ENCODE data around the gene NUDT4. TPM values are rescaled to one million over a fixed set of nuclear protein-coding genes. Genes with fewer than 3 reads are reported as not detected.

NUDT4 gene
- total RNA-seq, result 10 to 100 TPM; 30.3 to 32.8 TPM

- H3K4me3 Mint-ChIP-seq, result peak within 1 kb of the TSS; percentile 98
- ATAC-seq (peak; percentile 94 to 95), DNase-seq (ENCODE audit: low spot score) (peak; percentile 95)
- peaks cover 36 to 45% of the 10 kb centered on the region in 2 donors for H3K4me1 Mint-ChIP-seq (ENCODE audit: low read depth in 2 of 2)
- peaks cover 0 to 9% of the 10 kb centered on the region in 2 donors for H3K27me3 Mint-ChIP-seq
- H3K27ac Mint-ChIP-seq, result peak within 1 kb of the TSS; percentile 97 to 98
- no peaks in the 10 kb centered on the region for H3K36me3 Mint-ChIP-seq
- H3K9me3 Mint-ChIP-seq, result no peaks in the 10 kb centered on the region
Measured at GRCh38 chr12:93377252-93378195, at the start of gene NUDT4. Gene NUDT4 (plus strand): TSS chr12:93377925. CDS start chr12:93378323, 398 bp downstream.

DNA sequence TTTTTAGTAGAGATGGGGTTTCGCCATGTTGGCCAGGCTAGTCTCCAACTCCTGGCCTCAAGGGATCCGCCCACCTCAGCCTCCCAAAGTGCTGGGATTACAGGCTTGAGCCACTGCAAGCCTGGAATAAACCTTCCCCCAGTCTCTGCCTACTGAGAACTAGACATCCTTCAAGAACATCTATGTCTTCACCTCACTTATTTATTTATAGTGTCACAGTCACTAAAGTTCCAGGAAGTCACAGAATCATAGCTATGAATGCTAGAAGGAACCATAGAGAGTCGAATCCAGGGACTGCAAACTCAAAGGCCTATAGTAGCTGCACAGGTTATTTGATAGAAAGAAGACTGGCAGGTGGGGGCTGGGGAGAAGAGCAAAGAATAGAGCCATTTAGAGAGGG, 44.7 kb upstream of the NUDT4 start:
- no peak overlapping the region for H3K4me3 Mint-ChIP-seq
- H3K27me3 Mint-ChIP-seq, result peaks cover 2 to 8% of the 10 kb centered on the region in 2 donors
- H3K27ac Mint-ChIP-seq, result no peak overlapping the region
- ATAC-seq (no peak), DNase-seq (ENCODE audit: low spot score) (no peak)
- no peaks in the 10 kb centered on the region for H3K36me3 Mint-ChIP-seq
- no peaks in the 10 kb centered on the region for H3K9me3 Mint-ChIP-seq
- H3K4me1 Mint-ChIP-seq (ENCODE audit: low read depth in 2 of 2), result no peaks in the 10 kb centered on the region

GRCh38 chr12:93333828-93334227, 43.9 kb upstream of the NUDT4 start:
- Mint-ChIP-seq H3K27me3 (peaks cover 2 to 8% of the 10 kb centered on the region in 2 donors), H3K27ac (no peak overlapping the region), H3K36me3 (no peaks in the 10 kb centered on the region), H3K4me1 (ENCODE audit: low read depth in 2 of 2) (no peaks in the 10 kb centered on the region), H3K9me3 (no peaks in the 10 kb centered on the region), H3K4me3 (no peak overlapping the region)
- DNase-seq (ENCODE audit: low spot score), result no peak
- ATAC-seq, result no peak

DNA sequence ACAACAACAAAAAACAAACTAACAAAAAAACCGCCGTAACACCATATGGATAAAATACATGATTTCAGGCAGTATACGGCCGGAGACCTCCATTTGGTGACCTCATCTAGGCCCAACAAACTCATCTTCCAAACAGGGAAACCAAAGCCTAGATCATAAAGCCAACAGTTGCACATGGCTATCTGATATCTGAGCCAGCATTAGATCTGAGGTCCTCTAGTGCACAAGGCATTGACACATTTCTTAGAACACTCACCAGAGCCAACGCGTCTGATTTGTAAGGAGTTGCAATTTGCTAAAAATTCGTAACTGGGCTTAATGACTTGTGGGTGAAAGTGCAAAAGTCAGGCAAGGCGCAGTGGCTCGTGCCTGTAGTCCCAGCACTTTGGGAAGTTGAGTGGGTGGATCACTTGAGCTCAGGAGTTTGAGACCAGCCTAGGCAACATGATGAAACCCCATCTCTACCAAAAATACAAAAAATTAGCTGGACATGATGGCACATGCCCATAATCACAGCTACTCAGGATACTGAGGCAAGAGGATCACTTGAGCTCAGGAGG, 42.0 kb upstream of the NUDT4 start:
- Mint-ChIP-seq H3K4me1 (ENCODE audit: low read depth in 2 of 2) (no peaks in the 10 kb centered on the region), H3K9me3 (no peaks in the 10 kb centered on the region), H3K27me3 (peaks cover 2 to 7% of the 10 kb centered on the region in 2 donors), H3K4me3 (no peak overlapping the region), H3K36me3 (no peaks in the 10 kb centered on the region), H3K27ac (no peak overlapping the region)
- ATAC-seq (no peak), DNase-seq (ENCODE audit: low spot score) (no peak)

- DNase-seq (ENCODE audit: low spot score) (no peak), ATAC-seq (no peak)
- Mint-ChIP-seq H3K4me1 (ENCODE audit: low read depth in 2 of 2) (no peaks in the 10 kb centered on the region), H3K9me3 (no peaks in the 10 kb centered on the region), H3K4me3 (no peak overlapping the region), H3K27me3 (peaks cover 0 to under 1% of the 10 kb centered on the region in 2 donors), H3K27ac (no peak overlapping the region), H3K36me3 (no peaks in the 10 kb centered on the region)
Measured at GRCh38 chr12:93336291-93336741, 41.4 kb upstream of the NUDT4 start.

- no peaks in the 10 kb centered on the region for H3K36me3 Mint-ChIP-seq
- no peaks in the 10 kb centered on the region for H3K9me3 Mint-ChIP-seq
- no peak overlapping the region for H3K4me3 Mint-ChIP-seq
- DNase-seq (ENCODE audit: low spot score) (no peak), ATAC-seq (no peak)
- H3K27ac Mint-ChIP-seq, result no peak overlapping the region
- no peaks in the 10 kb centered on the region for H3K4me1 Mint-ChIP-seq (ENCODE audit: low read depth in 2 of 2)
- no peaks in the 10 kb centered on the region for H3K27me3 Mint-ChIP-seq
Measured at GRCh38 chr12:93338598-93338997, 39.1 kb upstream of the NUDT4 start.

DNA sequence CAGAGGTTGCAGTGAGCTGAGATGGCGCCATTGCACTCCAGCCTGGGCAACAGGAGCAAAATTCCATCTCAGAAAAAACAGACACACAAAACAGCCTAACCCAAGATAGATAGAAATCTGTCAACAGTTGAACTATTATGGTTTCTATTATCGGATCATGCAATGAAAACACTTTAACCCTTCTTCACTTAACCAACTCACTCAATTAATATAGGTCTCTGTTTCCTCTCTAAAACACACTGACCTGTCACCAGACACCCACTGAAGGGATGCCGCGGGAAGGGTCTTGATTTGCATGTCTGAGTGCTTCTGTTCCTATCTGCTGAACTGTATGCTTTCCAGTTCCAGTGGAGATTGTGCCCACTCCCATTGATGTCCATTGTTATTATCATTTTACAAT, 38.0 kb upstream of the NUDT4 start:
- ATAC-seq, result no peak
- Mint-ChIP-seq H3K27ac (no peak overlapping the region), H3K4me1 (ENCODE audit: low read depth in 2 of 2) (no peaks in the 10 kb centered on the region), H3K36me3 (no peaks in the 10 kb centered on the region), H3K27me3 (no peaks in the 10 kb centered on the region), H3K4me3 (no peak overlapping the region), H3K9me3 (no peaks in the 10 kb centered on the region)
- DNase-seq (ENCODE audit: low spot score), result no peak

DNA sequence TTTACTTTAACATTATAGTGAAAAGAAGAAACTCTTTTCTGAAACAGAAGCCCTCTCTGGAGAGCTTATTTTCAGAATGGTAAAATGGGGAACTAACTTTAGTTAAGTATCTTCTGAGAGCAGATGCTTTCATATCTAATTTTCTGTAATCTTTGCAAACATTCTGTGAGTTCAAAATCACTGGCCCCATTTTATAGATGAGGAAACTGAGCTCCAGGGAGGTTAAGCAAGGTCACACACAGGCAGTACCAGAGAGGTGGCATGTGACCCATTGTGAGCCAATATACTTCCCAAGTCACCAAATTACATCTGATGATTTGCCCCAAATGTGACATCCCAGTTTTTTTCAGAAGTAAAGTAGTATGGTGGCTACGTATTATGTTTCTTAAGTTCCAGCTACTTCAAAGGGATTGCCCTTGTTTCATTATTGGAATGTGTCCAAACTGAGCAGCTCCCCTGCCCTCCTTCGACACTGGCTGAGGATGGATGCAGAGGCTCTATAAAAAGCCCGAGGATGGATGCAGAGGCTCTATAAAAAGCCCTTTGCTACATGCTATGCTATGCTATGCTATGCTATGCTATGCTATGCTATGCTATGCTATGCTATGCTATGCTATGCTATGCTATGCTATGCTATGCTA, 36.2 kb upstream of the NUDT4 start:
- peak in 1 of 2 donors; percentile 24 for ATAC-seq

GRCh38 chr12:93347054-93347785, 30.5 kb upstream of the NUDT4 start:
- no peak overlapping the region for H3K4me3 Mint-ChIP-seq
- peaks cover 4% of the 10 kb centered on the region in 2 donors for H3K27me3 Mint-ChIP-seq
- H3K9me3 Mint-ChIP-seq, result no peaks in the 10 kb centered on the region

More for the DNA sequence above, 36.2 kb upstream of the NUDT4 start:
- no peaks in the 10 kb centered on the region for H3K9me3 Mint-ChIP-seq
- H3K27me3 Mint-ChIP-seq, result peaks cover 0 to 3% of the 10 kb centered on the region in 2 donors
- no peak overlapping the region for H3K27ac Mint-ChIP-seq
- H3K36me3 Mint-ChIP-seq, result no peaks in the 10 kb centered on the region
- H3K4me3 Mint-ChIP-seq, result no peak overlapping the region
- H3K4me1 Mint-ChIP-seq (ENCODE audit: low read depth in 2 of 2), result no peaks in the 10 kb centered on the region
- DNase-seq (ENCODE audit: low spot score), result no peak

DNA sequence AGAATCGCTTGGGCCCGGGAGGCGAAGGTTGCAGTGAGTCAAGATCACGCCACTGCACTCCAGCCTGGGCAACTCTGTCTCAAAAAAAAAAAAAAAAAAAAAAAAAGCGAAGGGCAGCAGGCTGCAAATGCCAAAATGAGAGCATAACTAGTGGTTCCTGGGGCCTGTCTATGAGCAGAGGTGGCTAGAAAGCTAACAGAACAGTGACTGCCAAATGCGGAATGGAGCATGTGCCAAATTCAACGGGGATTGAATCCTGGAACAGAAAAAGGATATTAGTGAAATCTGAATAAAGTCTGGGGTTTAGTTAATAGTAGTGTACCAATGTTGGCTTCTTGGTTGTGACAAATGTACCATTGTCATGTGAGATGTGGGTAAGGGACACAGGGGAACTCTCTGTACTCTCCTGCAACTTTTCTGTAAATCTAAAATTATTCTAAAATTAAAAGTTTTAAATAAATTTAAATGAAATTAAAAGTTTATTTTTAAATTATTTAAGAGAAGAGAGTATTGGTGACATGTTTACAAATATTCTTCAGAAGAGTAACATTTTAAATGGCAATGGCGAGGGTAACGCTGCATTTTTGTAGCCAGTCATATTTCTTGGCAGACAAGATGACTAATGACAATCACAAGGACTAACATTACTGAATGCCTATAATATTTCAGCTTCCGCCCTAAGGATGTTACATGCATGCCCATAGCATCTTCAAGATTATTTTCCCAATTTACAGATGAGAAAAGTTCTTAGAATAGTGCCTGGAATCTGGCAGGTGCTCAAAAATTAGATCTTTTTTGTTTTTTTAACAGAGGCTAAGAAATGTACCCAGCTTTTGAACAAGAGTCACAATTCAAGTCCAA, 28.9 kb upstream of the NUDT4 start:
- Mint-ChIP-seq H3K27ac (no peak overlapping the region), H3K9me3 (no peaks in the 10 kb centered on the region), H3K4me1 (ENCODE audit: low read depth in 2 of 2) (no peaks in the 10 kb centered on the region), H3K36me3 (no peaks in the 10 kb centered on the region), H3K27me3 (peaks cover 8 to 9% of the 10 kb centered on the region in 2 donors), H3K4me3 (no peak overlapping the region)
- ATAC-seq (no peak), DNase-seq (ENCODE audit: low spot score) (no peak)

More at GRCh38 chr12:93347054-93347785, 30.5 kb upstream of the NUDT4 start:
- Mint-ChIP-seq H3K4me1 (ENCODE audit: low read depth in 2 of 2) (no peaks in the 10 kb centered on the region), H3K36me3 (no peaks in the 10 kb centered on the region), H3K27ac (no peak overlapping the region)
- no peak for ATAC-seq
- no peak for DNase-seq (ENCODE audit: low spot score)

- Mint-ChIP-seq H3K4me1 (ENCODE audit: low read depth in 2 of 2) (no peaks in the 10 kb centered on the region), H3K36me3 (no peaks in the 10 kb centered on the region), H3K27ac (no peak overlapping the region), H3K4me3 (no peak overlapping the region), H3K9me3 (no peaks in the 10 kb centered on the region), H3K27me3 (peaks cover 4 to 9% of the 10 kb centered on the region in 2 donors)
- ATAC-seq, result no peak
- DNase-seq (ENCODE audit: low spot score), result no peak
Measured at GRCh38 chr12:93351726-93352125, 26.0 kb upstream of the NUDT4 start.

DNA sequence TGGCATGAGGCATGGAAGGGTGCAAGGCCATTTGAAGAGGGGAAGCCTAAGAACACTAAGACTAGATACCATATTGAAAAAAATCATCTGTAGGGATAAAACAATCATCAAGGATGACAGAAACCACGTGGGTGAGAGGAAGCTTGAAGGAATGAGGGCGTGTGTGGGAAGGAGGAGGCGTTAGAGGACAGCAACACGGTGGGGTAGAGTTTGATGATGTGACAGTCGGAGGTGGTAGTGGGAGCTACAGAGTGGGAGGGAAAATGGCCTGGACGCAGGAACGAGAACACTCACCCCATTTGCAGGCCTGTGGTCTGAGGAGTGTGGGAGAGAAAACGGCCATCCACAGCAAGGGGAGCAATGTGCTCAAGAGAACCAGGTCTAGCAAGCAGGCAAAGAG, 25.4 kb upstream of the NUDT4 start:
- no peaks in the 10 kb centered on the region for H3K9me3 Mint-ChIP-seq
- H3K4me3 Mint-ChIP-seq, result no peak overlapping the region
- DNase-seq (ENCODE audit: low spot score) (no peak), ATAC-seq (no peak)
- peaks cover 4 to 9% of the 10 kb centered on the region in 2 donors for H3K27me3 Mint-ChIP-seq
- H3K36me3 Mint-ChIP-seq, result no peaks in the 10 kb centered on the region
- H3K4me1 Mint-ChIP-seq (ENCODE audit: low read depth in 2 of 2), result no peaks in the 10 kb centered on the region
- H3K27ac Mint-ChIP-seq, result no peak overlapping the region

GRCh38 chr12:93356214-93356613, 21.5 kb upstream of the NUDT4 start:
- Mint-ChIP-seq H3K27me3 (peaks cover 4 to 9% of the 10 kb centered on the region in 2 donors), H3K4me3 (no peak overlapping the region), H3K9me3 (no peaks in the 10 kb centered on the region), H3K36me3 (no peaks in the 10 kb centered on the region), H3K4me1 (ENCODE audit: low read depth in 2 of 2) (no peaks in the 10 kb centered on the region), H3K27ac (no peak overlapping the region)
- ATAC-seq (no peak), DNase-seq (ENCODE audit: low spot score) (no peak)
